ENCODE results near the gene PPP2R2D.
A peak's percentile ranks its signal among the peaks of the same experiment; 100 is the strongest.

PPP2R2D gene

DNA sequence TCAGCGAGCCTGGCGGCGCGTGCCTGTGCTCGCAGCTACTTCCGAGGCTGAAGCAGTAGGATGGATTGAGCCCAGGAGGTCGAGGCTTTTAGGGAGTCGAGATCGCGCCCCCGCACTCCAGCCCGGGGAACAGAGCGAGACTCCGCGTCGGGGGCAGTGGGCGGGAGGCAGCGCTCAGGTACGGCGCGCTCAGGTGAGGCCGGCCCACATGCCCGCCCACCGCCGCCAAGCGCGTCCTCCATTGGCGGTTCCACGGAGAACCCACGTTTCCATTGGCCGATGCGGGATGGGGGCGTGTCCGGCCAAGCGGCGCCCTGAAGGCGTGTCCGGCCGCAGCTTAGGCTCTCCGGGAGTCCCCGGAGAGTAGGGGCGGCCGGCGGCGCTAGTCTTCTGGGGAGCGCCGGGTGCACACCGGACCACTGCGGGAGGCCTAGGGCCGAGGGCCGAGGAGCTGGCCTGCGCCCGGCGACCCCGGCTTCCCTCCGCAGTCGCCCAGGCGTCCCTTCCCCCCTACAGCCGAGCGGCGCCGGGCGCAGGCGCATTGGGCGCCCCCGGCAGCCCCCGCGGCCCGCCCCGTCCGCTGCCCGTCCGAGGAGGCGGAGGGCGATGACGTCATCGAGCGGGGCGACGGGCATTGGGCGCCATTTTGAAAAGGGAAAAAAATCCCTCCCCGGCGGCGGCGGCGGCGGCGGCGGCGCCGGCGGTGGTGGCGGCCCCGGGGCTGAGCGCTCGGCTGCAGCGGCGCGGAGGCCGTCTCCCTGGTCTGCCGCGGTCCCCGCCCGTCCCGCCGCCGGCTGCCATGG is at the start of gene PPP2R2D:
TSS of gene PPP2R2D (plus strand) at position 659 of the 803 bp plus-strand sequence. CDS start at position 800, 141 bp downstream.
- DNase-seq (ENCODE audit: low read depth) = peak; percentile 33

DNA sequence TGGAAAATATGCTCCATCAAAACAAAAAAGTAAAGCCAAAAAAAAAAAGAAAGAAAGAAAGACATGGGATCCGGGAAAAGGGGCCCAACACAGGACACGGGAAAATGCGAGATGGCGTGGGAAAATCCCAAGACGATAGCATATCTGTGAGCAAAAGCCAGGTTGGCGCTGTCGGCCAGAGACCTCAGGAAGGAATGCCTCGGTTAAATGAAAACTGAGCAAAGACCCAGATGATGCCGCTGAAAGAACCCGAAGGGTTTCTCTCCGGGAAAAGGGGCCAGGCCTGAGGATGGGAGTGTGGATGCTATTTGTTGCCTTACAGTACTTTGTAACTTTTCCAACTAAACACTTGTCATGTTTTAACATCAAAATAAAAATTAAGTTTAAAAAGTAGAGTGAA is 49.5 kb upstream of the PPP2R2D start:
- DNase-seq (ENCODE audit: low read depth) = no peak

DNA sequence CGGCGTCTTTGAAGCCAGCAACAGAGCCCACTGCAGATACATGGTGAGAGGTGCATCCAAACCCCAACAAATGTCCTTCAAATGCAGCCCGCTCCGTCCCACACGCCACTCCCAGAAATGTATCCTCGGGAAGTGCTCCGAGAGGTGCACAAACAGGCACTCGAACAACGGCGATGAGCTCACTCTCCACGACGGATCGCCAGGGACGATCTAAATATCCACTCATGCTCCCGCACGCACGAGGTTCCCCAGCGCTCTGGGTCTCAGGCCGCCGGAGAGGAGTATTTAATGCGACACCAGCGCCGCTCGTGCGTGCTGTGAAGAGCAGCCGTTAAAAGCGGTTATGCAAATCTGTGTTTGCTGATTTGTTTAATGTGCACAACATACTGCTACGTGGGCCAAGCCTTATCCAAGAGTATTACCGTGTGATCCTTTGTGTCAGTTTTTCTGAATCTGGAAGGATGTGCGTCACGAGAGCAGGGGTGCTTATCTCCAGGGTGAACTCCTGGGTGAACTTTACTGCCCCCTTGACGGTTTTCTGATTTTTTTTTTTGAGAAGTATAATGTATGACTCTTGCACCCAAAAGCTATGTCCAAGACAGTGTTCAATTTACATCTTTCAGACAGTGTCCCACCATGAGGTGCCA is 48.5 kb upstream of the PPP2R2D start:
- DNase-seq (ENCODE audit: low read depth) = no peak

DNA sequence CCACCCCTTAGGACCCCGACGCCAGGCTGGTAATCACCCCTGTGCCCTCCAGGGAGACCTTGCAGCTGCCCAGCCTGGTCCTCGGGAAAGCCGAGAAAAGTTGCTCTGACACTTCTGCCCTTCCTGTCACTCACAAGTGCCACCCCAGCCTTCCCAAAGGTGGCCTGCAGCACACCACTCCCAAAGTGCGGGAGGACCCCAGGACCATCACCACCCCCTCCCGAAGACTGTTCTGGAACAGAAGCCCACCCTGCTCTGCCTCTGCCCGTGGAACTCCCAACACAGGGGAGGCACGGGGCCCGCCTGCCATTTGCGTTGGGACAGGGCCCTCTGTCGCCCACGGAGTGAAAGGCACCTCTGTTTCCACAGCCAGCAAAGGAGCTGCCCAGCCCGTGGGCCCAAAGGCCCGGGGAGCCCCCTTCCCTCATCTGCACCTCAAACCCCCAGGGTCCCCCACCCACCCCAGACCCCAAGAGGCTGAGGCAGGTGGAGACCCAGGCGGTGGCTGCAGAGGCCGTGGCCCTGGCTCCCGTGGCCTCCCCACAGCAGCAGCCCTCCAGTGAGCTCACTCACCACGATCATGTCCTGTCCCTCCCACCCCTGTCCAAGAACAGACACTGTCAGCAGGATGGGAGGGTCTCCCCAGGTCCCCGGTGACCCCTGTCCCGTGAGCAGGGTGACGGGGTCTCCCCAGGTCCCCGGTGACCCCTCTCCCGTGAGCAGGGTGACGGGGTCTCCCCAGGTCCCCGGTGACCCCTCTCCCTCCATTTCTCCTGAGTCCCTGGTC is 47.8 kb upstream of the PPP2R2D start:
- no peak for DNase-seq (ENCODE audit: low read depth)

DNA sequence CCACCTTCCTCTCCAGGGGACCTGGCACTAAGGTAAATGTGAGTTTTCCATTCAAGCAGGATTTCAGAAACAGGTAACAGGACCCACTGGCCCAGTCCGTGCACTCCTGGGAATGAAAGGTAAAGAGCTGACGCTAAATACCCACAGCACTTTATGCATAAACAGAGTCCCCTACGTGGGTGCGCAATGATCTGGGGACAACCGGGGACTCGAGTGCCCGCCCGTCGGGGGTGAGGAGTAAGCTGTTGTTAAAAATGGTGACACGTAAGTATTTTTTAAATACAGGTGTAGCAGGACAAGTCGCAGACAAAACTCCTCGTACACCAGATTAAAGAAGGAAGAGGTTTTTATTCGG is 47.2 kb upstream of the PPP2R2D start:
- DNase-seq (ENCODE audit: low read depth) = no peak

DNA sequence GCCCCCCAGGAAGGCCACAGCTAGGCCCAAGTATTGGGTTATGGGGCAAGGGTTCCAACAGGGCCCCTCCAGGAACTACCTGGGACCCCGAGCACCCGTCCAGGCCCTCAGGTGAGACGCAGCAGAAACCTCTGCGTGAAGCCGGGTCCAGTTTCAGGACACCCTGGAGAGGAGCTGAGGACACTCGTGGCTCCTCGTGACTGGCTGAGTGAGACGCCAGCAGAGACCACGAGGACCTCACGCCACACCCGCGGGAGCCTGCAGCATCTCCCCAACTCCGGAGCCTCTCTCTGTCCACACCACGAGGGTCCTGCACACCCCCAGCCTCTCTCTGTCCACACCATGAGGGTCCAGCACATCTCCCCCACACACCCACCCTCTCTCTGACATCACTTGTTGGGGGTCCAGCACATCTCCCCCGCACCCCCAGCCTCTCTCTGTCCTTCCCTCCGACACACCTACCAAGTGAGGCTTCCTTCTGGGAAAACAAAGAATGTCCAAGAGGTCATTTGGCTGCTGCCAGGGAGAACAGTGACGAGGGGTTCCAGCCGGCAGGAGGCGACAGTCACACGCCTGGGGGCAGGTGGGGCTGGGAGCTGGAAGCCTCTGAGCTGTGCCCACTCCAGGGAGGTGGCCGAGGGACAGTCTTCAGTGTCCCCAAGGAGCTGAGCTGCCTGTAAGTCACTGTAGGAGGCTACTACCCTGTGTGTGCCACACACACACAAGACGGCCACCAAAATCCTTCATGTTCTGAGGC is 46.1 kb upstream of the PPP2R2D start:
- DNase-seq (ENCODE audit: low read depth) = no peak

DNA sequence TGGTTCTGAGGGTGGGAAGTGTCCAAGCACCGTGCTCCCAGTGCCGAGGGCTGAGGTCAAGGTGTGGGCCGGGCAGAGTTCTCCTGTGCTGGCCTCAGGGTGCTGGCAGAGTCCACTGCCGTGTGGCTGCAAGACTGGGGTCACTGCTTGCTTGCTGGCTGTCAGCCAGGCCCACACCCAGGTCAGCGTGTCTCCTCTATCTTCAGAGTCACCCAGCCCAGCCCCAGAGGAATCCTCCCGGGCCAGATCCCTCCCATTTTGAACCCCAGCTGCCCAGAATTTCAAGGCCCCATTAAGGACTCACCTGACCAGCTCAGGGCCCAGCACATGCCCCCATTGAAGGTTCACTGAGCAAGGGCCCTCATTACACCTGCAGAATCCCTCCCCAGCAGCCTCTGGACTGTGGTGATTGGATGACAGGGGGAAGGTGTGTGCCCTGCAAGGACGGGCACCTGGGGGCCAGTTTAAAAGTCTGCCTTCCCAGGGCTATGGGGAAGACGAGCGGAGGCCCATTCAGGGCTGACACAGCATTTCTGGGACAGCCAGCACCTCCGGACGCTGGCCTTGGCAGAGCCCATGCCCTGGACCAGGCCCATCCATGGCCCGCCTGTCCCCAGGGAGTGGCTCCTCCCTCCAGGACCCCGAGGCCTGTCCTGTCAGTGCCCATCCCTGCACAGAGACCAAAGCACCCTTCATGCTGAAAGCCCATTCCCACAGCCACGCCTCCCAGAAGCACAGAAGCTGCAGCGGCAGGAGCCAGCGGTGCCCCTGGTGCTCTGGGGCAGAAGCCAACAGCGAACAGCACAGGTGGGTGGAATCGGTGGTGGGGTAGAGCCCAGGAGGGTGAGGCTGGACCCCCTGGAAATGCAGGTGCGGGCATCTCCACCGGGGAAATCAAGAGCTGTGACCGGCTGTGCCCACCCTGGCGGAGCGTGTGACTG is 45.1 kb upstream of the PPP2R2D start:
- DNase-seq (ENCODE audit: low read depth) = no peak

DNA sequence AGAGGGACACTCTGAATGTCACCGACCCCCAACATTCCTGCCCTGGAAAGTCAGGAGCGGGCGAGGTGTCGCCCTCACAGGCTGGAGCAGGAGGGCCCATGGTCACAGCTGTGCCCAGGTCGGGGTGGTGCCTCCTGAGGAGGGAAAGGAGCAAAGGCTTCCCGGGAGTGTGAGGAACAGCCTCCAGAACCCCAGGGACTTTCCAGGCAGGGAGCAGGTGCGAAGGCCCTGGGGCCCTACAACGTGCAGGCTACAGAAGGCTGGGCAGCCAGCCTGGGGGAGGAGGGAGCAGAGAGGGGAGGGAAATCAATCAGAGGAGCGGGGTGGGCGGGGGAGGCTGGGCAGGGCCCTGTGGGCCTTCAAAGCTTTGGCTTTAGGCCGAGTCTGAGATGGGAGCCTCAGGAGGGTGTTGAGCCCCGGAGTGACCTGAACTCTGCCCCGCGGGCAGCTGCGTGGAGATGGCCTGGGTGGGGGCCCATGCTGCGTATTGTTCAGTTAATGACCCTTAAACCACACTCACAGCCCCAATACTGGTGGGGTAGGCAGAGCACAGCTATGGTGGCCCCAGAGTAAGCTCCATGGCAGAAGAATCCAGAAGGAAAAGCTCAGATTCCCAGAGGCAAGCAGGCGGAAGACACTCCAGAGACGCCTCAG is 44.2 kb upstream of the PPP2R2D start:
- DNase-seq (ENCODE audit: low read depth) = no peak

DNA sequence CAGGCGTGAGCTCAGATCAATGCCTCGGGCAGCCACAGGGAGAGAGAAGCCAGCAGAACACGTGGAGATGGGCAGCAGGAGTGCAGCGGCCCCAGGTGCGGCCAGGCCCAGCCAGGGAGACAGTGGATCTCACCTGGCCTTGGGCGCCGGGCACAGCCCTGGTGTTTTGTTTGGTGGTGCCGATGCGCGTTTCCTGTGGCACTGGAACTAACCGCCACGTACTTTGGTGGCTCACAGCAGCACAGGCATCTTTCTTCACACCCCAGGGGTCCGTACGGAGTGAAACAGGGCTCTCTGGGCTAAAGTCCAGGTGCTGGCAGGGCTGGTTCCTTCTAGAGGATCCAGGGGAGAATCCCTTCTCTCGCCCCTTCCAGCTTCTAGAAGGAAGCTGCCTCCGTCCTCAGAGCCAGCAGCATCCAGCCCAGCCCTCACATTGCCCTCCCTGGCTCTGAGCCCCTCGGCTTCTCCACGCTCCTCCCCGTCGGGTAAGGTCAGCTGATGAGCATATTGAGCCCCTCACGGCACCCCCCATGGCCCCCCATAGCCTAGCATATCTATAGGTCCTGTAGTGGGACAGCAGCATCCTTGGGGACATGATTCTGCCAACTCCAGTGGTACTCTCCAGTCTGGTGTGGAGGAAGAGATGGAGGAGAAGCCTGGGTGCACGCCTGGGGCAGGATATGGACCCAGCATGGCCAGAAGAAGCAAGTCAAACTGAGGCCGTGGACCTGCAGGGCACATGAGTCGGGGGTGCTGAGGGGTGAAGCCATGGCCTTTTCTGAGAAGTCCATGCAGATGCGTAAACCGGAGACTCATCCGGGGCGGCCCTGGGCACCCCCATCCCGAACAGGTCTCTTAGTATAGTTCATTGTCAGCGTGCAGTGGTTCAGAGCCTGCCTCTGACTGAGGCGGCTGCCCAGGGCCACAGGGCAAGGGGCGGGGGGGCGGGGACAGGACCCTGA is 43.4 kb upstream of the PPP2R2D start:
- DNase-seq (ENCODE audit: low read depth) = no peak

DNA sequence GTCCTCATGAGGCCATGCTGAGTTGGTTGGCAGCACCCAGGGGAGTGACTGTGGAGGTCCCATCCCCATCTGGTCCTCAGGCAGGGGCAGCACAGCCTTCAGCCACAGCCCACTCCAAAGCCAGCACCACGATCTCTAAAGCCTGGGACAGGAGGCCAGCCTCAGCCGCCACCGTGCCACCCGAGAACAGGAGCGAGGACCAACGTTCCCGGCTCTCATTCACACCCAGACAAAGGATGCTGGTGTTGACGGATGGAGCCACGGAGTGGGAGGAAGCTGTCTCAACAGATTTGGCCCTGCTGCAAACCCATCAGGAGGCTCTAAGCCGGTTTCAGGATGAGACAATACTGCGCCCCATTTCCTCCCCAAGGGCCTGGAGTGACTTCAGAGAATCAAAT is 42.7 kb upstream of the PPP2R2D start:
- no peak for DNase-seq (ENCODE audit: low read depth)

DNA sequence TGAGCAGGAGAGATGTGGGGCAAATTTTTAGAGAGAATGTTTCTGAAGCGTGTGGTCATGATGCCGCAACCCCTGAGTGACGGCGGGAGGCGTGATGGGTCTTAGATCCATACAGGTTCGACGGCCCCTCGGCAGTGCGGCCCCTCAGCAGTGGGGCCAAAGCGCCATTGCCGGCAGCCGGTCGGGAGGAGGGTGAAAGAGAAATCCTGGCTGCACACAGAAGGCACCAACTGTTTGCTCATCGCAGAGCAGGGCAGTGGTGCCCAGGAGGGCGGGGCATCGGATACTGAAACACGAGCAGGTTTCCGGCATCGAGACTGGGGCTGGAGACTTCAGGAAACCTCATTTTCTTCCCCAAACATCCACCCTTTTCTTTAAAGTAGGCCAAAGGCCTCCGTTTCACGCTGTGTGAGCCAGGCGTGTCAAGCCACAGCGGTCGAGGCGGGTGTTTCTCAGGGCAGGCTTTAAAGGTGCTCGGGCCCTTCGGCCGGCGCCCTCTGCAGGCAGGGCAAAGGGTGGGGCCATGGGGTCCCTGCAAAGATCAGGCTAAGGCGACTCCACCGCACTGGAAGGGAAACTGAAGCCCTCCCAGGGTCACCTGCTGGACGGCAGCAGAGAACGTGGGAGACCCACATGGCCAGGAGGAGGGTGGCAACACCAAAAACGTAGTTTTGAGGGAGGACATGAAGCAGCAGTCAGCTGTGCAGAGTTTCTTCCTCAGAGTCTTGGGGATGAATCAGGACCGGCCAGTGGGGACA is 42.0 kb upstream of the PPP2R2D start:
- no peak for DNase-seq (ENCODE audit: low read depth)

DNA sequence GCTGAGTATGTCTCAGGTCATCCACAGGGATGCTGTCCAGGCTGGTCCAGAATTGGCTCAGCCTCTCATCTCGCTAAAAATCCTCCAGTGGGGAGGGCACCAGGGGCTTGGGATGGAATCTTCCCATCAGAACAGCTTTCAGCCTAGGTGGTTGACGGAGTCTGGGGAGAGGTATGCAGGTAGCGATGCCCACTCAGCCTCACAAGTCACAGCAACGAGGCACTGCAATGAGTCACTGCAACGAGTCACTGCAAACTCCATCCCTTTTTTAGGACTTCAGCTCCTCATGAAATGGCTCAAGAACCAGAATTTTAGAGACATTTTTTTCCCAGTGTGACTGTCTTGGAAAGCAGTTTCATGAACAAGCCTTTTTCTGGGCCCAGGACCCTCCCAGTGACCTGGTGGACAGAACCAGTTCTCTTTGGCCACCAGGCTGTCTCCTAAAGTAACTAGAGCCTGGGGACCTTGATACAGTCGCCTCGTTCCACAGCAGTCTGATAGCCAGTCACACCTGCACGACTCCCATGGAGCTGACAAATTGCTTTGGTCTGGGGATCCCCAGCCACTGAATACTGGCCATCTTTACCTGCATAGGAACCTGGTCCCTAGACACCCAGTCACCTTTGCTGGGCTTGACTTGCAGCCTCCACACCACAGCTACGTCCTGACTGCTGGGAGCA is 41.3 kb upstream of the PPP2R2D start:
- no peak for DNase-seq (ENCODE audit: low read depth)

DNA sequence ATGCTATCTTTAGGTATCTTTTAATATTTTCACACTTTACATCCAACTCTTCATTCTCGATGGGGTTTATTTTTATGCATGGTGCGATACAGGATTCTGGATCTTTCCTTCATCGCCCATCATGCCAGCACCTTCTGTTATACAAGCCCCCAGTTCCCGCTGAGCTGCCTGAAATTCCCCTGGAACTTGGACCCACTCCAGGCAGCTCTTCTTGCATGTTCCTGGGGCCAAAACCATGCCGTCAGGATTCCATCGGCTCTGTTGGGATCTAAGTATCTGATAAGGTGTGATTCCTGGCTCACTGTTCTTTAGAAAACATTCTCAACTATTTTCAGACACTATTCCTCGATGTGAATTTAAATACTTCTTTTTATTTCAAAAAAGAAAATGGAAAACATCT is 40.5 kb upstream of the PPP2R2D start:
- DNase-seq (ENCODE audit: low read depth) = no peak

DNA sequence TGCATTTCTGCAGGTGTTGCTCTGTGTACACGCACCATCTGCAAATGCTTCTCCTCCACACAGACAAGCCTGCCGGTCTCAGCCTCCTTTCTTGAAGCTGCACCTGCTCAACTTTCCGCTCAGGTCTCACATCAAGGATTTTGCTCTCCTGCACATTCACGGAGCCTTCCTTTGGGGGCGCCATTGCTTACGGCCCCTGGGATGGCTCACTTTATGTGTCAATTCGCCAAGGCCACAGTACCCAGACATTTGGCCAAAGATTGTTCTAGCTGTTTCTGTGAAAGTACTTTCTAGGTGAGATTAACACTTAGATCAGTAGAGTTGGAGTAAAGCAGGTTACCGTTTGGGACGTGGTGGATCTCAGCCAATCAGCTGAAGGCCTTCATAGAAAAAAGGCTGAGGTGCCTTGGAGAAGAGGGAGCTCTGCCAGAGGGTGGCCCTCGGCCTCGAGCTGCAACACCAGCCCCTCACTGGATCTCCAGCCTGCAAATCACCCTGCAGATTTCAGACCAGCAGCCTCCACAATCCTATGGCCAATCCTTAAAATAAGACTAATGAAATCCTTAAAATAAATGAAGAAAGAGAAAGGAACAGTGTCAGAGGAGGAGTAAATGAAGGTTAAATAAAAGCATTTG is 39.9 kb upstream of the PPP2R2D start:
- no peak for DNase-seq (ENCODE audit: low read depth)

DNA sequence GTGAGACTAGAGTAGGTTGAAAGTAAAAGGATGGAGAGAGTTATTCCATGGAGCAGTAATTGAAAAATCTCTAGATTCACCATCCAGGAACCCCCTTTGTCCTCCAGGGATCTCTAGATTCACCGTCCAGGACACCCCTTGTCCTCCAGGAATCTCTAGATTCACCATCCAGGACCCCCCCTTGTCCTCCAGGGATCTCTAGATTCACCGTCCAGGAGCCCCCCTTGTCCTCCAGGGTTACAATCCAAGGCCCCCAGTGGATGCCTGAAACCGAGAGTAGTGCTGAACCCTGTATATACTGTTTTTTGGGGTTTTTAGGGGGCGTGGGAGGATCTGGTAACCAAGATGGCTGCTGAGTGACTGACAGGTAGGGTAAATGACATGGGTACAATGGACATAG is 38.3 kb upstream of the PPP2R2D start:
- no peak for DNase-seq (ENCODE audit: low read depth)

DNA sequence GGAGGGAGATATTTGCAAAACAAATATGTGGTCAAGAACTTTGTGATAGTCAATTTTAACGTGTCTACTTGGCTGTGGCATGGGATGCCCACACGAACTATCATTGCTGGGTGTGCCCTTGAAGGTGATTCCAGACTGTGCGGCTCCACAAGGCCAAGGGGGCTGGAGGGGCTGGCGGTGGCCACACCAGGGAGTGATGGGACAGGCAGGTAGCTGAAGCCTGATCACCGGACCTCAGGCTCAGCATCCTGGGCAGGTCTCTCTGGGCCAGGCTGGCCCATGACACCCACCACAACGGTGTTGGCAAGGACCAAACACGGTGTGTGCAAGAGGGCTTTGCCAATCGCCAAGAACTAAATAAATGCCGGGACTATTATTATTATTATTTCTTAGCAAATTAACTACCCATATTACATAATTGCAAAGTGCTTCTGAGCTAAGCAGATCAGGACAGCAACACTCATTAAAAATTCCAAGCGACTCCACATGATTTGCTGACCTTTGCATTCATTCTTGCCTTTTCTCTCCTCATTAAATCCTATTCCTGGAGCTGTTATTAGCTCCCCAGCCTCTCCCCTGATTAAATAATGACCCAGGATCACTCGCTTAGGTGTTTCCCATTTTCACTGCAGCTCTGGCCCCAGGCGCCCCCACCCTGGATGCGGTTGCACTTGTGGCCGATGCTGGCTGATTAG is 35.4 kb upstream of the PPP2R2D start:
- DNase-seq (ENCODE audit: low read depth) = no peak

DNA sequence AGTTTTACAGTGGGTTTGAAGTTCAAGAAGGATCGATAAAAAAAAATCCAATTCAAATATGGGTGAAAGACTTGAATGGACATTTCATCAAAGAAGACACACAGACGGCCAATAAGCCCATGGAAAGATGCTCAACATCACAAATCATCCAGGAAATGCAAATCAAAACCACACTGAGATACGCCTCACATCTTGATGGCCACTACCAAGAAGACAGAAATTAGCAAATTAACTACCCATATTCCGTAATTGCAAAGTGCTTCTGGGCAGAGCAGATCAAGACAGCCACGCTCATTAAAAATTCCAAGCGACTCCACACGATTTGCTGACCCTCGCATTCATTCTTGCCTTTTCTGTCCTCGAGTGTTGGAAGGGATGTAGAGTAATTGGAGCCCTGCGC is 34.1 kb upstream of the PPP2R2D start:
- DNase-seq (ENCODE audit: low read depth) = no peak

Measured in GM04503 (cell line).